HFF-Myc (cell line): ENCODE measurements around the gene VANGL1.

ENCODE experiments used
- DNase-seq: peaks from one replicate; pipeline ENCODE4 v3.0.0-alpha.2; 2011; ENCODE audit warnings: low read depth; ENCODE audit errors: extremely low read depth
- H3K4me3 ChIP-seq: replicated peaks from 2 replicates; pipeline ENCODE4 v1.5.1; 2011; ENCODE audit warnings: low read depth, mild to moderate bottlenecking, control low read depth, low read length
- CTCF ChIP-seq: IDR thresholded peaks from 2 replicates; pipeline ENCODE4 v1.5.1; 2012; ENCODE audit warnings: mild to moderate bottlenecking, low read depth, low read length, control low read depth; ENCODE audit errors: missing control alignments

VANGL1 gene

GRCh38 chr1:115746021-115746690, 104.4 kb downstream of the VANGL1 start:
- H3K4me3 ChIP-seq = no peak overlapping the region
- no peak for TF ChIP-seq CTCF
- DNase-seq = no peak
